Measurements from ENCODE around the gene MMP2.

DNA sequence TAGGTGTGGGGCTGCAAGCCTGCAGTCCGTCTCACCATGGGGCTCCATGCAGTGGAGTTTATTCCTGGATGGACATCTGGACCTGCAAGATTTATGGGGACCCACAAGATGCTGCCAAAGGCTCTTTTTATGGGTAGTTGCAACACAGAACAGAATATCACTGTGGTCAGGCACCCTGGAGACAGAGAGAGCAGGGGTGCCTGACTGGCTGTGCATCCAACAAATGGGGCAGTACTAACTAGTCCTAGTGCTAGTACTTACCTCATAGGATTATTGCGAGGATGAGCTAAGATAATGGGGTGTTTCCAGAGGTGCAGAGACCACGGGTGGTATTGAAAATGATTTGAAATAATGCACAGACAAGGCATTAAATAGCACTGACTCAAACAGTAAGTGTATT, 42.4 kb upstream of the MMP2 start:
- no peak for TF ChIP-seq CREB1 (CRISPR knock-in tag; IDR thresholded peaks at IDR 0.05; ENCODE audit: low read depth)
- TF ChIP-seq, protein P1, sequence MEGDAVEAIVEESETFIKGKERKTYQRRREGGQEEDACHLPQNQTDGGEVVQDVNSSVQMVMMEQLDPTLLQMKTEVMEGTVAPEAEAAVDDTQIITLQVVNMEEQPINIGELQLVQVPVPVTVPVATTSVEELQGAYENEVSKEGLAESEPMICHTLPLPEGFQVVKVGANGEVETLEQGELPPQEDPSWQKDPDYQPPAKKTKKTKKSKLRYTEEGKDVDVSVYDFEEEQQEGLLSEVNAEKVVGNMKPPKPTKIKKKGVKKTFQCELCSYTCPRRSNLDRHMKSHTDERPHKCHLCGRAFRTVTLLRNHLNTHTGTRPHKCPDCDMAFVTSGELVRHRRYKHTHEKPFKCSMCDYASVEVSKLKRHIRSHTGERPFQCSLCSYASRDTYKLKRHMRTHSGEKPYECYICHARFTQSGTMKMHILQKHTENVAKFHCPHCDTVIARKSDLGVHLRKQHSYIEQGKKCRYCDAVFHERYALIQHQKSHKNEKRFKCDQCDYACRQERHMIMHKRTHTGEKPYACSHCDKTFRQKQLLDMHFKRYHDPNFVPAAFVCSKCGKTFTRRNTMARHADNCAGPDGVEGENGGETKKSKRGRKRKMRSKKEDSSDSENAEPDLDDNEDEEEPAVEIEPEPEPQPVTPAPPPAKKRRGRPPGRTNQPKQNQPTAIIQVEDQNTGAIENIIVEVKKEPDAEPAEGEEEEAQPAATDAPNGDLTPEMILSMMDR (conservative IDR thresholded peaks at IDR 0.05; ENCODE audit: low read depth in 2 of 2): no peak
- TF ChIP-seq EZH2 (IDR thresholded peaks at IDR 0.05; ENCODE audit: low read depth, unreplicated experiment): no peak
- no peak for TF ChIP-seq POLR2AphosphoS5 (IDR thresholded peaks at IDR 0.05; ENCODE audit: low read depth)

Measured in GM23338 (cell line).